ENCODE results near the gene CHMP6. TPM values are rescaled to one million over a fixed set of nuclear protein-coding genes. Genes with fewer than 3 reads are reported as not detected.
A peak's percentile ranks its signal among the peaks of the same experiment; 100 is the strongest.

The CHMP6 gene
- total RNA-seq, 4 donors from 2014 or later, result 19.8 to 36.7 (median 26.1) TPM

DNA sequence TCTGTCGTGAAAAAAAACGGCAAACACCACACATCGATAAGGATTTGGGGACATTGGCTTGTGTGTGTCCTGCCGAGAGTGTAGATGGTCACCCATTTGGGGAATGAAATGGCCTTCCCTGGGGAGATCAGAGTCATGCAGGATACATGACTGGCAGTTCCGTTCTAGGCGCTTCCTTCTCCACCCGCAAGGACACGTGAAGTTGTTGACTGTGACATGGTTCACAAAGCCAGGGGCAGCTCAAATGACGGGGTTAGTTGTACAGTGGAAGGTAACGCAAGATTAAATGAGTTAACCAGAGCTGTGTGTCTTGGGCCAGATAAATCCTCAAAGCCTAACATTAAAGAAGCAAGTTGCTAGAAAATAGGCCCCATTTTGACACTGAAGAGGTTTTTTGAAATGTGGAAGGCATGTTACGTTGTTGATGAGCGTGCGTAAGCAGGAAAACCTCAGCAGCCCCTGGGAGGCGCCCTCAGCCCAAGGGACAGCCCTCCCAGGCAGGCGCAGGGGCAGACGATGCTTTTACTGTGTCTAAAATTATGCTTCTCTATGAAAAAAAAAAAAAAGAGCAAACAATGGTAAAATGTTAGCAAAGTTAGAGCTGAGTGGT, 35.9 kb upstream of the CHMP6 start:
- 85 to 90% methylated on average over 16 of the region's 16 CpGs for WGBS, 2 donors
- TF ChIP-seq POLR2A (IDR thresholded peaks at IDR 0.05), result no peak
- TF ChIP-seq, protein P1, sequence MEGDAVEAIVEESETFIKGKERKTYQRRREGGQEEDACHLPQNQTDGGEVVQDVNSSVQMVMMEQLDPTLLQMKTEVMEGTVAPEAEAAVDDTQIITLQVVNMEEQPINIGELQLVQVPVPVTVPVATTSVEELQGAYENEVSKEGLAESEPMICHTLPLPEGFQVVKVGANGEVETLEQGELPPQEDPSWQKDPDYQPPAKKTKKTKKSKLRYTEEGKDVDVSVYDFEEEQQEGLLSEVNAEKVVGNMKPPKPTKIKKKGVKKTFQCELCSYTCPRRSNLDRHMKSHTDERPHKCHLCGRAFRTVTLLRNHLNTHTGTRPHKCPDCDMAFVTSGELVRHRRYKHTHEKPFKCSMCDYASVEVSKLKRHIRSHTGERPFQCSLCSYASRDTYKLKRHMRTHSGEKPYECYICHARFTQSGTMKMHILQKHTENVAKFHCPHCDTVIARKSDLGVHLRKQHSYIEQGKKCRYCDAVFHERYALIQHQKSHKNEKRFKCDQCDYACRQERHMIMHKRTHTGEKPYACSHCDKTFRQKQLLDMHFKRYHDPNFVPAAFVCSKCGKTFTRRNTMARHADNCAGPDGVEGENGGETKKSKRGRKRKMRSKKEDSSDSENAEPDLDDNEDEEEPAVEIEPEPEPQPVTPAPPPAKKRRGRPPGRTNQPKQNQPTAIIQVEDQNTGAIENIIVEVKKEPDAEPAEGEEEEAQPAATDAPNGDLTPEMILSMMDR (IDR thresholded peaks at IDR 0.05), result no peak
- peak in 1 of 2 donors; percentile 57 for DNase-seq (ENCODE audit: low spot score in 2 of 2)
- intact Hi-C loops (cut with DNase I; ENCODE audit: low total_unique reads), result no loop called here
- H3K4me3 ChIP-seq (ENCODE audit: low read depth, poor library complexity, severe bottlenecking), result no peak overlapping the region

DNA sequence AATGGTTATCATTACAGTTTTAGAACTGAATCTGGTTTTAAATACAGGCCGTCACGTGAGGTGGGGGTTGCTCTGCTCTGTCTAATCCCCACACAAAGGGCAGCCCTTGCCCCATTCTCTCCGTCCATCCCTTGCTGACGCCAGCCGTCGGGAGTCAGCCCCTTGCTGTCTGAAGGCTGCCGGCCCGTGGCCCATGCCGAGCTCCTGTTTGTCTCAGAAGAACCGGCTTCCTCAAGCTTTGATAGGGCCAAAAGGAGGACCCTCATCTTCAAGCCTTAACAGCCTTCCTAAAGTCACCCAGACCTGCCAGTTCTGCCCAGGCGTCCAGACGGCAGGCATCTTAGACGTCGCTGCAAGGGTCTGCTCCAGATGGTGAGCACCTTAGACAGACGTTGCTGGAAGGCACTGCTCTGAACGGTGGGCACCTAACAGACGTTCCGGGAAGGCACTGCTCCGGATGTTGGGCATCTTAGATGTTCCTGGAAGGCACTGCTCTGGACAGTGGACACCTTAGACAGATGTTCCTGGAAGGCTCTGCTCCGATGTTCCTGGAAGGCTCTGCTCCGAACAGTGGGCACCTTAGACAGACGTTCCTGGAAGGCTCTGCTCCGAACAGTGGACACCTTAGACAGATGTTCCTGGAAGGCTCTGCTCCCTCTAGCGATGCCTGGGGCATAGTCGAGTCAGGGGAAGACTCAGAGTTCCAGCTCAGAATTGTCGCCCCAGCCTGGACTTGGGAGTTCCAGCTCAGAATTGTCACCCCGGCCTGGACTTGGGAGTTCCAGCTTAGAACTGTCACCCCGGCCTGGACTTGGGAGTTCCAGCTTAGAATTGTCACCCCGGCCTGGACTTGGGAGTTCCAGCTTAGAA, 35.1 kb upstream of the CHMP6 start:
- 83 to 89% methylated on average over 25 of the region's 29 CpGs for WGBS, 2 donors
- intact Hi-C loops (cut with DNase I; ENCODE audit: low total_unique reads), result no loop called here
- no peak for TF ChIP-seq POLR2A (IDR thresholded peaks at IDR 0.05)
- TF ChIP-seq, protein P1 (IDR thresholded peaks at IDR 0.05), result no peak

DNA sequence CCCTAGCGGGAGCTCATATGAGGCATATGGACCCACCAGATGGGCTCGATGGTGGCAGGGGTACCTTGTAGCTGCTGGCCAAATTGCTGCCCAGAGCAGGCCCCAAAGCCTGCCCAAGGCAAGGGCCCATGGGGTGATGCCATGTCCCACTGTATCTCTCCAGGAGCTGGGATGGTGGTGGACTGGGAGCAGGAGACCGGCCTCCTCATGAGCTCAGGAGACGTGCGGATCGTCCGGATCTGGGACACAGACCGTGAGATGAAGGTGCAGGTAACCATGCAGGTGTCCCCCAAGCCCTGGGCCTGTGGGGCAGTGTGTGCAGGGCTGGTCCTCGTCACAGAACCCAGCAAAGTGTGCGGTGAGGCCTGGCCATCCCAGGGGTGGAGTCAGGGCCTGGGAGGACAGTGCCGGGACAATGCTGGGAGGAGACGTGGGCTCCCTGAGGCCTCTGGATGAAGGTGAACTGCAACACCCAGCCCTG, 34.1 kb upstream of the CHMP6 start:
- 91 to 98% methylated on average over 10 to 12 of the region's 12 CpGs for WGBS, 2 donors
- intact Hi-C loops (cut with DNase I; ENCODE audit: low total_unique reads), result no loop called here
- H3K4me3 ChIP-seq (ENCODE audit: low read depth, poor library complexity, severe bottlenecking), result no peak overlapping the region
- peak in 1 of 2 donors; percentile 80 for DNase-seq (ENCODE audit: low spot score in 2 of 2)
- TF ChIP-seq, protein P1 (IDR thresholded peaks at IDR 0.05), result no peak

More for the DNA sequence above, 35.1 kb upstream of the CHMP6 start:
- no peak overlapping the region for H3K4me3 ChIP-seq (ENCODE audit: low read depth, poor library complexity, severe bottlenecking)
- peak in 1 of 2 donors; percentile 70 for DNase-seq (ENCODE audit: low spot score in 2 of 2)

DNA sequence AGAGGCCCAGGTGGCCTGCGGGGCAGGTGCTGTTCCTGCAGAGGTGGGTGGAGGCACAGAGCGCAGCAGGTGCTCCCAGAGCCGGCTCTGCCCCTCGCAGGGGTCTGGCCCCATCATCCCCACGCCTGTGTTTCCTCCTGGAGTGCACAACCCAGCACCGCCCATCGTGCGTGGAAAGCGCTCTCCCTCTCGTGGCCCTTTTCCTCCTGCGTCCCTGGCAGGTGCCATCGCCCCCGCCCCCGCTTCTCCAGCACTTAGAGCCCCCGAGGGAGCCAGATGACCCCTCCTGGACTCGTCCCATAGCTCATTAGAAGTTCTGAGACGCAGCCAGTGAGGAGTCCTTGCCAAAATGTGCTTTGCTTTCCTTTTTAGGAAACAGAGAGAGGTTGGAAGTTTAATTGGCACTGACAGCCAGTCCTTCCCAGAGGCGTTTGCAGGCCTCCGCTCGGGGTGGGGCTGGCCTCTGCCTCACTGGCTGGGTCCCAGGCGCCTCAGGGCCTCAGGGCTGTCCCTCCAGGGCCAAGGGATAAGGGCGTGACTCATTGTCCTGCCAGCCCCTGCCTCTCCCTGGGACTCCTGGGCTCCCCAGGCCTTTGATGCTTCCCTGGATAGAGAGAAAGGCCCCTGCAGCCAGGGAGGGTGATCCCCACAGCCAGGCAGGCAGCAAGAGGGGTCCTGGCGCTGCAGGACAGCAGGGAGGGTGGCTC, 32.2 kb upstream of the CHMP6 start:
- intact Hi-C loops (cut with DNase I; ENCODE audit: low total_unique reads), result loop anchor here (10.0 kb wide), 1 partner anchor 95 kb away; no protein-coding TSS in a partner anchor
- no peak overlapping the region for H3K4me3 ChIP-seq (ENCODE audit: low read depth, poor library complexity, severe bottlenecking)
- TF ChIP-seq, protein P1 (IDR thresholded peaks at IDR 0.05), result no peak
- DNase-seq (ENCODE audit: low spot score in 2 of 2), result peak; percentile 64 to 91
- 14 to 51% methylated on average over 22 to 23 of the region's 23 CpGs for WGBS, 2 donors

DNA sequence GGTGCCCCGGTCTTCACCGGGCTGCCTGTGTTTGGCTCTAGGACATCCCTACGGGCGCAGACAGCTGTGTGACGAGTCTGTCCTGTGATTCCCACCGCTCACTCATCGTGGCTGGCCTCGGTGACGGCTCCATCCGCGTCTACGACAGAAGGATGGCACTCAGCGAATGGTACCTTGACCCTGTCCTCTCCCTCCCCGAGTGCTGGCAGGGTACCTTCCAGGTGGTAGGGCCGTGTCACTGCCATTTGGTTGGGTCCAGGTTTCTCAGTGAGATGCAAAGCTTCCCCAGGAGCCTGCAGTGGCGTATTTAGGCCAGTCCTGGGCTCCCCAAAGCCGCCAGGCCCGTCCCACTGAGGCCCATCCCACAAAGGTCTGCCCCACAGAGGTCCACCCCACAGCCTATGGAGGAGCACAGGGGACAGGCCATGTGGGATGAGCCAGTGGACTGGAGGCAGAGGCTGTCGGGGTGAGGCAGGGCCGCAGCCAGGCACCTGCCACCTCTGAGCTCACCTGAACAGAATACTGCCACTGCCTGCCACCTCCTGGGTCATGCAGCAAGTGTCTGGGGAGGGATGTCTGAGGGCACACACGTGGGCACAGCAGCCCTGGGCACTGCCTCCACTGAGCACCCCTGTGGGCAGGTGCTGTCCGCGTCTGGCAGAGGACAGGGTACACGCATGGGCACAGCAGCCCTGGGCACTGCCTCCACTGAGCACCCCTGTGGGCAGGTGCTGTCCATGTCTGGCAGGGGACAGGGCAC, 31.4 kb upstream of the CHMP6 start:
- no peak for TF ChIP-seq POLR2A (IDR thresholded peaks at IDR 0.05)
- TF ChIP-seq, protein P1 (IDR thresholded peaks at IDR 0.05), result no peak
- H3K4me3 ChIP-seq (ENCODE audit: low read depth, poor library complexity, severe bottlenecking), result no peak overlapping the region
- 63 to 73% methylated on average over 13 to 20 of the region's 24 CpGs for WGBS, 2 donors
- DNase-seq (ENCODE audit: low spot score in 2 of 2), result no peak
- intact Hi-C loops (cut with DNase I; ENCODE audit: low total_unique reads), result loop anchor here (10.0 kb wide), 1 partner anchor 95 kb away; no protein-coding TSS in a partner anchor

All from lower leg skin (tissue), 4 donors.